IMR-90 (cell line): ENCODE data around the gene PSAPL1. TPM values are rescaled to one million over a fixed set of nuclear protein-coding genes. Genes with fewer than 3 reads are reported as not detected.

ENCODE experiments used
- ATAC-seq: fragments of 200-7000 bp; cut with Tn5 transposase; 2 replicates; pipeline ENCODE4 v1.9.1; 2020; ENCODE audit warnings: low read depth, mild to moderate bottlenecking, moderate library complexity
- BruUV-seq: library from RNA; stranded (reverse); fragments of 400-500 nt; replicated peaks from 2 replicates; lab custom pipeline; 2021; lab: Mats Ljungman, UMichigan
- CTCF ChIA-PET: fragments of 300-600 bp; formaldehyde crosslinking; extraction: SDS; loops from one replicate; lab custom pipeline; 2021; ENCODE audit warnings: antibody characterized with exemption; lab: Yijun Ruan, JAX
- POLR2A ChIA-PET: fragments of 300-600 bp; sonication (Branson Sonifier 250); formaldehyde crosslinking; loops from one replicate; lab custom pipeline; 2022; ENCODE audit warnings: antibody characterized with exemption; ENCODE audit not compliant: unreplicated experiment; lab: Charles Lee
- DNase-seq: peaks from one replicate; pipeline ENCODE4 v3.0.0; 2013
- H2AFZ ChIP-seq: replicated peaks from 2 replicates; pipeline ENCODE3; 2013; ENCODE audit warnings: low read length, mild to moderate bottlenecking; ENCODE audit not compliant: poor library complexity
- H2AK5ac ChIP-seq: 2 replicates; pipeline ENCODE4 v1.6.1; 2013; ENCODE audit warnings: low read depth, low read length, inconsistent platforms
- H2AK9ac ChIP-seq: replicated peaks from 2 replicates; pipeline ENCODE3; 2013; ENCODE audit warnings: mild to moderate bottlenecking, low read depth, low read length, moderate library complexity; ENCODE audit not compliant: poor library complexity
- H2BK120ac ChIP-seq: 2 replicates; pipeline ENCODE4 v1.6.1; 2013; ENCODE audit warnings: low read depth, low read length, inconsistent platforms
- H2BK15ac ChIP-seq: 3 replicates; pipeline ENCODE4 v1.6.1; 2013; ENCODE audit warnings: low read depth, low read length, inconsistent platforms
- H2BK20ac ChIP-seq: 2 replicates; pipeline ENCODE4 v1.6.1; 2013; ENCODE audit warnings: low read depth, mild to moderate bottlenecking, inconsistent platforms, low read length, moderate library complexity
- H2BK5ac ChIP-seq: 2 replicates; pipeline ENCODE4 v1.6.1; 2013; ENCODE audit warnings: mild to moderate bottlenecking, low read depth, low read length, inconsistent platforms; ENCODE audit not compliant: poor library complexity, severe bottlenecking
- H3K14ac ChIP-seq: replicated peaks from 2 replicates; pipeline ENCODE4 v1.6.1; 2013; ENCODE audit warnings: low read depth, low read length, inconsistent platforms
- H3K18ac ChIP-seq: 2 replicates; pipeline ENCODE4 v1.6.1; 2013; ENCODE audit warnings: low read depth, low read length, control low read depth
- H3K23ac ChIP-seq: 2 replicates; pipeline ENCODE4 v1.6.1; 2013; ENCODE audit warnings: low read depth, low read length, inconsistent platforms
- H3K27ac ChIP-seq: 2 replicates; pipeline ENCODE4 v1.5.1; 2013; ENCODE audit warnings: mild to moderate bottlenecking, control low read depth, low read length; ENCODE audit not compliant: insufficient read depth
- H3K27me3 ChIP-seq: 2 replicates; pipeline ENCODE4 v1.6.1; 2013; ENCODE audit warnings: low read length; ENCODE audit not compliant: control insufficient read depth, insufficient read depth
- H3K36me3 ChIP-seq: 2 replicates; pipeline ENCODE4 v1.6.1; 2013; ENCODE audit warnings: low read length, mixed read lengths; ENCODE audit not compliant: control insufficient read depth, insufficient read depth
- H3K4ac ChIP-seq: 2 replicates; pipeline ENCODE4 v1.6.1; 2013; ENCODE audit warnings: low read depth, low read length, inconsistent platforms
- H3K4me1 ChIP-seq: 2 replicates; pipeline ENCODE4 v1.6.1; 2013; ENCODE audit warnings: low read length, mixed read lengths; ENCODE audit not compliant: control insufficient read depth, insufficient read depth
- H3K4me2 ChIP-seq: 2 replicates; pipeline ENCODE4 v1.6.1; 2013; ENCODE audit warnings: low read depth, mild to moderate bottlenecking, control low read depth, low read length, moderate library complexity
- H3K4me3 ChIP-seq: 2 replicates; pipeline ENCODE4 v1.5.1; 2013; ENCODE audit warnings: low read depth, mild to moderate bottlenecking, control low read depth, low read length, moderate library complexity; ENCODE audit not compliant: insufficient read depth
- H3K56ac ChIP-seq: 2 replicates; pipeline ENCODE4 v1.6.1; 2013; ENCODE audit warnings: low read length, inconsistent platforms; ENCODE audit not compliant: insufficient read depth; ENCODE audit errors: extremely low read depth
- H3K79me1 ChIP-seq, 2 experiments: 2 replicates each; pipeline ENCODE4 v1.6.1; 2013; ENCODE audit warnings: low read length in 2 of 2, inconsistent platforms in 1 of 2, low read depth in 1 of 2
- H3K9ac ChIP-seq: 2 replicates; pipeline ENCODE4 v1.6.1; 2013; ENCODE audit warnings: low read depth, low read length, control low read depth
- H3K9me1 ChIP-seq: 2 replicates; pipeline ENCODE4 v1.6.1; 2013; ENCODE audit warnings: low read length, inconsistent platforms; ENCODE audit not compliant: insufficient read depth
- H3K9me3 ChIP-seq: 2 replicates; pipeline ENCODE4 v1.6.1; 2013; ENCODE audit warnings: low read length; ENCODE audit not compliant: control insufficient read depth, insufficient read depth
- H4K20me1 ChIP-seq: 2 replicates; pipeline ENCODE4 v1.6.1; 2013; ENCODE audit warnings: low read length, inconsistent platforms; ENCODE audit not compliant: insufficient read depth
- H4K5ac ChIP-seq: 2 replicates; pipeline ENCODE4 v1.6.1; 2013; ENCODE audit warnings: mild to moderate bottlenecking, low read depth, low read length, control low read depth
- H4K8ac ChIP-seq, 2 experiments: 2 replicates each; pipeline ENCODE4 v1.6.1; 2013; ENCODE audit warnings: low read depth in 2 of 2, low read length in 2 of 2, control low read depth in 1 of 2, inconsistent platforms in 1 of 2
- H4K91ac ChIP-seq: 2 replicates; pipeline ENCODE4 v1.6.1; 2013; ENCODE audit warnings: low read depth, low read length, inconsistent platforms; ENCODE audit not compliant: insufficient read depth
- BHLHE40 ChIP-seq: fragments of 150-350 bp; IDR thresholded peaks from 2 replicates; pipeline ENCODE4 v1.6.1; 2016; ENCODE audit warnings: mild to moderate bottlenecking, low read depth, low read length
- CEBPB ChIP-seq: IDR thresholded peaks from 2 replicates; pipeline ENCODE4 v1.6.1; 2012; ENCODE audit warnings: low read depth, low read length, improper control_type of control experiment
- CHD1 ChIP-seq: IDR thresholded peaks from 2 replicates; pipeline ENCODE4 v1.6.1; 2012; ENCODE audit warnings: low read depth, low read length, improper control_type of control experiment
- ELK1 ChIP-seq: fragments of 150-350 bp; IDR thresholded peaks from 2 replicates; pipeline ENCODE4 v1.6.1; 2016; ENCODE audit warnings: low read depth, mild to moderate bottlenecking, low read length, moderate library complexity, borderline replicate concordance
- FOS ChIP-seq: fragments of 150-350 bp; IDR thresholded peaks from 2 replicates; pipeline ENCODE4 v1.6.1; 2016; ENCODE audit warnings: low read depth, low read length
- MAFK ChIP-seq: IDR thresholded peaks from 2 replicates; pipeline ENCODE4 v1.6.1; 2012; ENCODE audit warnings: low read depth, low read length, improper control_type of control experiment
- MAZ ChIP-seq: IDR thresholded peaks from 2 replicates; pipeline ENCODE4 v1.6.1; 2012; ENCODE audit warnings: low read depth, mild to moderate bottlenecking, low read length, improper control_type of control experiment, moderate library complexity, borderline replicate concordance
- MXI1 ChIP-seq: IDR thresholded peaks from 2 replicates; pipeline ENCODE4 v1.6.1; 2012; ENCODE audit warnings: low read depth, mild to moderate bottlenecking, low read length, moderate library complexity, borderline replicate concordance
- NFE2L2 ChIP-seq: fragments of 150-350 bp; IDR thresholded peaks from 2 replicates; pipeline ENCODE4 v1.6.1; 2016; ENCODE audit warnings: low read depth, mild to moderate bottlenecking, low read length
- POLR2A ChIP-seq: IDR thresholded peaks from 2 replicates; pipeline ENCODE4 v1.6.1; 2012; ENCODE audit warnings: mild to moderate bottlenecking, low read depth, low read length
- RAD21 ChIP-seq: IDR thresholded peaks from 2 replicates; pipeline ENCODE4 v1.6.1; 2012; ENCODE audit warnings: low read length, improper control_type of control experiment
- RCOR1 ChIP-seq: IDR thresholded peaks from 2 replicates; pipeline ENCODE4 v1.6.1; 2012; ENCODE audit warnings: mild to moderate bottlenecking, low read length, improper control_type of control experiment; ENCODE audit not compliant: insufficient replicate concordance
- RFX5 ChIP-seq: IDR thresholded peaks from 2 replicates; pipeline ENCODE4 v1.8.0; 2012; ENCODE audit warnings: low read depth, mild to moderate bottlenecking, low read length, moderate library complexity
- SMC3 ChIP-seq: fragments of 150-350 bp; IDR thresholded peaks from 2 replicates; pipeline ENCODE4 v1.6.1; 2016; ENCODE audit warnings: low read depth, mild to moderate bottlenecking, antibody characterized with exemption, low read length, moderate library complexity
- WGBS, 2 experiments: methylation state at CpG; one replicate each; pipeline versions ENCODE4 v1.1.5 to v1.1.7; 2013; ENCODE audit warnings: missing lambda C conversion rate in 2 of 2; ENCODE audit not compliant: insufficient read length in 1 of 2; ENCODE audit errors: extremely low coverage in 2 of 2; 5-methylcytosine and 5-hydroxymethylcytosine counted together
- dilution Hi-C: fragments of 300-500 bp; cut with HindIII; formaldehyde crosslinking; loops from one replicate; pipeline ENCODE4 v1.14.3; 2018; ENCODE audit warnings: low sequenced_read_pairs; ENCODE audit not compliant: unreplicated experiment
- in situ Hi-C: fragments of 300-500 bp; cut with MboI; formaldehyde crosslinking; loops from 3 replicates; pipeline ENCODE4 v1.14.3; 2019; ENCODE audit warnings: low sequenced_read_pairs, inconsistent platforms, mixed read lengths
- intact Hi-C: fragments of 100-400 bp; cut with micrococcal nuclease; formaldehyde crosslinking; loops from 2 replicates; pipeline ENCODE4 v1.10.0; 2022
- polyA plus RNA-seq, 3 experiments: library from polyadenylated mRNA; depleted of rRNA; stranded (reverse); fragments of >200 nt; gene quantifications; 2 replicates each; pipeline ENCODE4 v1.2.3, GENCODE V29; 2012; ENCODE audit warnings: low replicate concordance in 1 of 3
- total RNA-seq: library from RNA; depleted of rRNA; stranded (reverse); fragments of >200 nt; gene quantifications from 2 replicates; pipeline ENCODE4 v1.2.3, GENCODE V29; 2012
- TF ChIP-seq, protein P1 (sequence below): fragments of 150-350 bp; IDR thresholded peaks from 2 replicates; pipeline ENCODE4 v1.6.1; 2017; ENCODE audit warnings: mild to moderate bottlenecking, antibody characterized with exemption, low read length, low read depth
- TF ChIP-seq, protein P2 (sequence below): conservative IDR thresholded peaks from 2 replicates; pipeline ENCODE4 v1.5.1; 2012; ENCODE audit warnings: mild to moderate bottlenecking, low read depth, low read length, improper control_type of control experiment

Gene PSAPL1
- total and polyA plus RNA-seq, 2 of the 4 experiments (the other 2 are of a cell fraction): not detected

- Histone ChIP-seq H2BK20ac (no peak overlapping the region), H4K20me1 (no peaks in the 10 kb centered on the region), H3K4me2 (no peak overlapping the region), H3K14ac (no peak overlapping the region), H3K4ac (no peak overlapping the region), H3K4me1 (no peaks in the 10 kb centered on the region), H3K9ac (no peak overlapping the region), H2BK15ac (no peak overlapping the region), H2BK5ac (no peak overlapping the region), H4K5ac (no peak overlapping the region), H2AK5ac (no peak overlapping the region), H2AFZ (no peak overlapping the region), H2BK120ac (no peak overlapping the region), H3K23ac (no peak overlapping the region), H4K8ac (no peak overlapping the region), H3K27me3 (peaks cover 31% of the 10 kb centered on the region), H3K79me1 (no peaks in the 10 kb centered on the region), H3K18ac (no peak overlapping the region), H3K56ac (no peak overlapping the region), H3K9me1 (no peaks in the 10 kb centered on the region), H4K91ac (no peak overlapping the region), H3K9me3 (peaks cover 4% of the 10 kb centered on the region; the same call in 1 of the 2 replicates), H3K4me3 (no peak overlapping the region), H3K27ac (no peak overlapping the region), H2AK9ac (no peak overlapping the region), H3K36me3 (no peaks in the 10 kb centered on the region)
- in situ Hi-C loops: no loop called here
- WGBS, 2 experiments: no CpG with 5 or more reads among the region's 5 CpGs
- no peak for DNase-seq
- ChIA-PET CTCF (no interaction called here), POLR2A (no interaction called here)
- no peak for ATAC-seq
- no peak for TF ChIP-seq ELK1
- TF ChIP-seq RAD21: no peak
- TF ChIP-seq MAFK: no peak
- no peak for TF ChIP-seq MAZ
- no peak for TF ChIP-seq CEBPB
- TF ChIP-seq RCOR1: no peak
- TF ChIP-seq, protein P1, sequence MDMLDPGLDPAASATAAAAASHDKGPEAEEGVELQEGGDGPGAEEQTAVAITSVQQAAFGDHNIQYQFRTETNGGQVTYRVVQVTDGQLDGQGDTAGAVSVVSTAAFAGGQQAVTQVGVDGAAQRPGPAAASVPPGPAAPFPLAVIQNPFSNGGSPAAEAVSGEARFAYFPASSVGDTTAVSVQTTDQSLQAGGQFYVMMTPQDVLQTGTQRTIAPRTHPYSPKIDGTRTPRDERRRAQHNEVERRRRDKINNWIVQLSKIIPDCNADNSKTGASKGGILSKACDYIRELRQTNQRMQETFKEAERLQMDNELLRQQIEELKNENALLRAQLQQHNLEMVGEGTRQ: no peak
- TF ChIP-seq CHD1: no peak
- no peak for TF ChIP-seq RFX5
- TF ChIP-seq POLR2A: no peak
- TF ChIP-seq MXI1: no peak
- no peak for TF ChIP-seq NFE2L2
- TF ChIP-seq, protein P2, sequence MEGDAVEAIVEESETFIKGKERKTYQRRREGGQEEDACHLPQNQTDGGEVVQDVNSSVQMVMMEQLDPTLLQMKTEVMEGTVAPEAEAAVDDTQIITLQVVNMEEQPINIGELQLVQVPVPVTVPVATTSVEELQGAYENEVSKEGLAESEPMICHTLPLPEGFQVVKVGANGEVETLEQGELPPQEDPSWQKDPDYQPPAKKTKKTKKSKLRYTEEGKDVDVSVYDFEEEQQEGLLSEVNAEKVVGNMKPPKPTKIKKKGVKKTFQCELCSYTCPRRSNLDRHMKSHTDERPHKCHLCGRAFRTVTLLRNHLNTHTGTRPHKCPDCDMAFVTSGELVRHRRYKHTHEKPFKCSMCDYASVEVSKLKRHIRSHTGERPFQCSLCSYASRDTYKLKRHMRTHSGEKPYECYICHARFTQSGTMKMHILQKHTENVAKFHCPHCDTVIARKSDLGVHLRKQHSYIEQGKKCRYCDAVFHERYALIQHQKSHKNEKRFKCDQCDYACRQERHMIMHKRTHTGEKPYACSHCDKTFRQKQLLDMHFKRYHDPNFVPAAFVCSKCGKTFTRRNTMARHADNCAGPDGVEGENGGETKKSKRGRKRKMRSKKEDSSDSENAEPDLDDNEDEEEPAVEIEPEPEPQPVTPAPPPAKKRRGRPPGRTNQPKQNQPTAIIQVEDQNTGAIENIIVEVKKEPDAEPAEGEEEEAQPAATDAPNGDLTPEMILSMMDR: no peak
- no peak for TF ChIP-seq BHLHE40
- no peak for TF ChIP-seq SMC3
- no peak for TF ChIP-seq FOS
- intact Hi-C loops: no loop called here
- no TSS peak for BruUV-seq
- dilution Hi-C loops: no loop called here
Measured at GRCh38 chr4:7464259-7464655, 29.5 kb upstream of the PSAPL1 start.
